ENCODE results near the gene SSRP1. TPM values are rescaled to one million over a fixed set of nuclear protein-coding genes. Genes with fewer than 3 reads are reported as not detected.

SSRP1 gene
- total and polyA plus RNA-seq, 9 of the 15 experiments (the other 6 are each of a cell fraction or from before 2014, with no cell fraction given), result 91.1 to 416 (median 245) TPM

DNA sequence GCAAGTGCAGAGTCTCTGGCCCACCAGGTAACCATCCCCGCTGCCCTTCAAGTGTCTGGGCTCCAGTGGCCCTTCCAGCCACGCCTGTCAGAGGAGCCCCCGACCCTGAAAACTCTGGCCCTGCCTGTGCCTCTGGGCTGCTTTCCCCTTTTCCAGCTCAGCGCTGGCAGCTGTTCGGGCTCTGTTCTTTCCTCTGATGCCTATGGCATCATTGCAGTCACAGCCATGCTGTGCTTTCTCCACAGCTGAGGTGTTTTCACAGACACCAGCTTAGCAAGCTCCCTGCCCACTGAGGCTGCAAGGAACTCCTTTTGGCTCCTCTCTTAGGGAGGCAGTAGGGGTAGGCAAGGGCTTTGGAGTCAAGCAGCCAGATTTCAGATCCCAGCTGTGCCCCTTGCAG is 23.7 kb upstream of the SSRP1 start:
- Histone ChIP-seq H4K20me1 (replicated peaks; ENCODE audit: control insufficient read depth, insufficient read depth, low read length) (no peaks in the 10 kb centered on the region), H3K9ac (ENCODE audit: insufficient read depth in 1 of 2, low read depth in 2 of 2, low read length in 2 of 2) (peak overlapping the region in 1 of 2 experiments; percentile 38; a peak in 2 of 4 replicates), H3K4me1 (replicated peaks in 1 of 2; ENCODE audit: control insufficient read depth in 2 of 2, insufficient read depth in 2 of 2, low read length in 2 of 2) (peaks cover 13 to 21% of the 10 kb centered on the region in 2 experiments), H3K4me2 (ENCODE audit: insufficient read depth, low read length) (no peak overlapping the region), H3K27me3 (ENCODE audit: control insufficient read depth in 2 of 2, insufficient read depth in 2 of 2, low read length in 2 of 2) (no peaks in the 10 kb centered on the region), H3K9me3 (replicated peaks; ENCODE audit: control insufficient read depth, insufficient read depth, low read depth, low read length) (no peaks in the 10 kb centered on the region), H3K9me1 (ENCODE audit: control insufficient read depth, insufficient read depth, low read length) (no peaks in the 10 kb centered on the region), H3K4me3 (no peak overlapping the region), H3K36me3 (ENCODE audit: control insufficient read depth, insufficient read depth, low read length) (no peaks in the 10 kb centered on the region), H2AFZ (ENCODE audit: low read depth, low read length) (no peak overlapping the region), H3K27ac (ENCODE audit: extremely low read depth, low read depth, low read length) (no peak overlapping the region), H3K79me2 (ENCODE audit: control insufficient read depth, insufficient read depth, low read length) (no peaks in the 10 kb centered on the region)
- in situ Hi-C loops (cut with MboI) (no loop called here), intact Hi-C loops (cut with micrococcal nuclease) (loop anchor here (2.0 kb wide), 1 partner anchor 43 kb away; no protein-coding TSS in a partner anchor)
- DNase-seq (ENCODE audit: extremely low read depth in 1 of 4, low spot score in 3 of 4) (no peak), ATAC-seq (peak; percentile 11; the same call in 1 of the 3 replicates), FAIRE-seq (no peak)
- no TSS peak for BruUV-seq (replicated peaks)
- TF ChIP-seq, protein P1, sequence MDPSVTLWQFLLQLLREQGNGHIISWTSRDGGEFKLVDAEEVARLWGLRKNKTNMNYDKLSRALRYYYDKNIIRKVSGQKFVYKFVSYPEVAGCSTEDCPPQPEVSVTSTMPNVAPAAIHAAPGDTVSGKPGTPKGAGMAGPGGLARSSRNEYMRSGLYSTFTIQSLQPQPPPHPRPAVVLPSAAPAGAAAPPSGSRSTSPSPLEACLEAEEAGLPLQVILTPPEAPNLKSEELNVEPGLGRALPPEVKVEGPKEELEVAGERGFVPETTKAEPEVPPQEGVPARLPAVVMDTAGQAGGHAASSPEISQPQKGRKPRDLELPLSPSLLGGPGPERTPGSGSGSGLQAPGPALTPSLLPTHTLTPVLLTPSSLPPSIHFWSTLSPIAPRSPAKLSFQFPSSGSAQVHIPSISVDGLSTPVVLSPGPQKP (CRISPR knock-in tag; IDR thresholded peaks at IDR 0.05), result no peak
- no peak for TF ChIP-seq RAD21 (CRISPR knock-in tag; conservative IDR thresholded peaks at IDR 0.05 in 1 of 2, IDR thresholded peaks at IDR 0.05 in 1 of 2)
- no peak for TF ChIP-seq NFIC (IDR thresholded peaks at IDR 0.05)
- TF ChIP-seq TRIM28 (IDR thresholded peaks at IDR 0.05), result no peak
- no peak for TF ChIP-seq ZNF12 (CRISPR knock-in tag; IDR thresholded peaks at IDR 0.05)
- TF ChIP-seq SIN3B (IDR thresholded peaks at IDR 0.05; ENCODE audit: low read depth), result no peak
- TF ChIP-seq ZEB2 (IDR thresholded peaks at IDR 0.05), result no peak
- no peak for TF ChIP-seq CAMTA2 (CRISPR knock-in tag; conservative IDR thresholded peaks at IDR 0.05)
- TF ChIP-seq SIRT6 (IDR thresholded peaks at IDR 0.05; ENCODE audit: low read depth, low read length), result no peak
- WGBS (ENCODE audit: insufficient coverage, low coverage, missing lambda C conversion rate), result 57% methylated on average over 5 of the region's 5 CpGs
- ChIA-PET POLR2A (interaction anchor here (0.6 to 1.1 kb wide), 4 partner anchors 9 to 388 kb away, joined by 3 read pairs; no protein-coding TSS in a partner anchor), CTCF (ENCODE audit: low intra/inter-chr PET ratio) (no interaction called here)

Measured in K562 (cell line).